HK-2 (cell line): ENCODE data around the gene CBFB.
"Not testable (repeated sequence)": the region's sequence is repeated elsewhere in the genome, so short reads cannot be mapped to it uniquely, and the experiment has no call there.

Source experiments
- DNase-seq: peaks from one replicate; pipeline ENCODE4 v3.0.0-alpha.2; 2018; ENCODE audit not compliant: unreplicated experiment

The CBFB gene

GRCh38 chr16:67098599-67098998 lies 69.7 kb downstream of the CBFB start:
- DNase-seq = no peak

- no peak for DNase-seq
Observed at GRCh38 chr16:67100569-67101310, 71.8 kb downstream of the CBFB start.

- peak; percentile 18 for DNase-seq
Observed at GRCh38 chr16:67101311-67102082, 72.5 kb downstream of the CBFB start.

- peak; percentile 44 for DNase-seq
Observed at GRCh38 chr16:67104061-67104460, 75.1 kb downstream of the CBFB start.

- DNase-seq = no peak
Observed at GRCh38 chr16:67104845-67105244, 75.9 kb downstream of the CBFB start.

GRCh38 chr16:67105246-67105645 lies 76.3 kb downstream of the CBFB start:
- DNase-seq = no peak

- DNase-seq = no peak
Observed at GRCh38 chr16:67105881-67106280, 76.9 kb downstream of the CBFB start.

- no peak for DNase-seq
Observed at GRCh38 chr16:67108489-67108888, 79.5 kb downstream of the CBFB start.

- no peak for DNase-seq
Observed at GRCh38 chr16:67108931-67109406, 80.0 kb downstream of the CBFB start.

GRCh38 chr16:67109407-67110135 lies 80.6 kb downstream of the CBFB start, which contains the start of gene PHAF1:
PHAF1 (plus strand) TSS chr16:67109941; CDS start chr16:67110176, 235 bp downstream.
- peak; percentile 95 for DNase-seq

- no peak for DNase-seq
Observed at GRCh38 chr16:67111951-67112444, 83.0 kb downstream of the CBFB start.

- DNase-seq = no peak
Observed at GRCh38 chr16:67112591-67113399, 83.8 kb downstream of the CBFB start.

GRCh38 chr16:67114793-67115192 lies 85.8 kb downstream of the CBFB start:
- no peak for DNase-seq

- DNase-seq = peak; percentile 74
Observed at GRCh38 chr16:67115639-67116038, 86.7 kb downstream of the CBFB start.

GRCh38 chr16:67116388-67117311 lies 87.7 kb downstream of the CBFB start:
- DNase-seq = no peak

- no peak for DNase-seq
Observed at GRCh38 chr16:67117716-67118115, 88.8 kb downstream of the CBFB start.

- DNase-seq = no peak
Observed at GRCh38 chr16:67120025-67120424, 91.1 kb downstream of the CBFB start.

GRCh38 chr16:67122799-67123198 lies 93.8 kb downstream of the CBFB start:
- not testable (repeated sequence) for DNase-seq

GRCh38 chr16:67128417-67128816 lies 99.5 kb downstream of the CBFB start:
- DNase-seq = no peak

GRCh38 chr16:67128887-67129286 lies 99.9 kb downstream of the CBFB start:
- no peak for DNase-seq
